HCT116 (cell line): ENCODE measurements around the gene SMIM44. TPM values are rescaled to one million over a fixed set of nuclear protein-coding genes. Genes with fewer than 3 reads are reported as not detected.

ENCODE experiments used
- ATAC-seq: fragments of 200-7000 bp; cut with Tn5 transposase; 2 replicates; pipeline ENCODE4 v1.9.1; 2020; ENCODE audit warnings: mild to moderate bottlenecking, moderate library complexity
- BruUV-seq: library from RNA; stranded (reverse); fragments of 400-500 nt; replicated peaks from 2 replicates; lab custom pipeline; 2021; lab: Mats Ljungman, UMichigan
- CTCF ChIA-PET: fragments of 300-600 bp; sonication (Branson Sonifier 250); formaldehyde crosslinking; loops from one replicate; lab custom pipeline; 2021; ENCODE audit warnings: antibody characterized with exemption; lab: Charles Lee
- POLR2A ChIA-PET: fragments of 300-600, 350-600 bp; sonication (Branson Sonifier 250); formaldehyde crosslinking; loops from one replicate; lab custom pipeline; 2021; ENCODE audit warnings: antibody characterized with exemption; lab: Charles Lee
- RAD21 ChIA-PET, 2 experiments: fragments of 300-600 bp; sonication (Branson Sonifier 250); formaldehyde crosslinking; loops; one replicate each; lab custom pipeline; 2023; ENCODE audit warnings: low total read pairs in 2 of 2; ENCODE audit not compliant: uncharacterized antibody in 2 of 2, unreplicated experiment in 2 of 2, low non-redundant PET in 1 of 2; lab: Charles Lee
- DNase-seq: peaks from one replicate; pipeline ENCODE4 v3.0.0-alpha.2; 2010; ENCODE audit warnings: low read depth, low spot score
- H2AFZ ChIP-seq: fragments of 200-600 bp; shearing (Covaris generic), sonication (generic); 2 replicates; pipeline ENCODE4 v1.6.1; 2017; ENCODE audit warnings: low read depth, mixed run types, mixed read lengths, antibody characterized with exemption, low read length; ENCODE audit not compliant: poor library complexity, severe bottlenecking
- H3K27ac ChIP-seq: 2 replicates; pipeline ENCODE4 v1.5.1; 2012; ENCODE audit warnings: low read depth, low read length
- H3K27me3 ChIP-seq: fragments of 200-600 bp; sonication (generic); 2 replicates; pipeline ENCODE4 v1.6.1; 2016; ENCODE audit warnings: mixed run types, low read length, mixed read lengths; ENCODE audit not compliant: insufficient read depth
- H3K36me3 ChIP-seq, 2 experiments: fragments of 200-500 bp in 1 of 2; fragments of 200-600 bp in 1 of 2; sonication (Bioruptor generic) in 1 of 2; sonication (generic) in 1 of 2; 2 replicates each; pipeline versions ENCODE4 v1.5.1 to v1.6.1; 2014 to 2016; ENCODE audit warnings: low read length in 2 of 2, inconsistent platforms in 1 of 2, mixed read lengths in 1 of 2, mixed run types in 1 of 2; ENCODE audit not compliant: insufficient read depth in 2 of 2, control insufficient read depth in 1 of 2
- H3K4me1 ChIP-seq, 2 experiments: fragments of 200-600 bp in 1 of 2; sonication (generic) in 1 of 2; 2 replicates each; pipeline versions ENCODE4 v1.5.1 to v1.6.1; 2012 to 2017; ENCODE audit warnings: low read length in 2 of 2, inconsistent platforms in 1 of 2, mild to moderate bottlenecking in 1 of 2, mixed read lengths in 1 of 2, mixed run types in 1 of 2, moderate library complexity in 1 of 2; ENCODE audit not compliant: insufficient read depth in 2 of 2, control insufficient read depth in 1 of 2
- H3K4me2 ChIP-seq: fragments of 200-600 bp; sonication (generic); 2 replicates; pipeline ENCODE4 v1.6.1; 2017; ENCODE audit warnings: mixed run types, low read length, mixed read lengths
- H3K4me3 ChIP-seq, 2 experiments: fragments of 200-600 bp in 1 of 2; sonication (generic) in 1 of 2; replicated peaks in 1 of 2; 2 replicates each; pipeline ENCODE4 v1.5.1; 2011 to 2016; ENCODE audit warnings: low read length in 2 of 2, control low read depth in 1 of 2, low read depth in 1 of 2, mild to moderate bottlenecking in 1 of 2, mixed read lengths in 1 of 2, mixed run types in 1 of 2
- H3K79me2 ChIP-seq: fragments of 200-600 bp; sonication (generic); 2 replicates; pipeline ENCODE4 v1.6.1; 2017; ENCODE audit warnings: mild to moderate bottlenecking, mixed run types, low read length, moderate library complexity, mixed read lengths; ENCODE audit not compliant: insufficient read depth
- H3K9ac ChIP-seq: fragments of 200-600 bp; sonication (generic); 2 replicates; pipeline ENCODE4 v1.6.1; 2016; ENCODE audit warnings: low read length, mixed read lengths
- H3K9me2 ChIP-seq: fragments of 200-600 bp; sonication (generic), shearing (Covaris generic); 2 replicates; pipeline ENCODE4 v1.6.1; 2017; ENCODE audit warnings: mixed run types, mild to moderate bottlenecking, moderate library complexity; ENCODE audit not compliant: insufficient read depth
- H3K9me3 ChIP-seq, 2 experiments: fragments of 200-500 bp in 1 of 2; fragments of 200-600 bp in 1 of 2; sonication (Bioruptor generic) in 1 of 2; sonication (generic) in 1 of 2; 2 replicates each; pipeline ENCODE4 v1.6.1; 2014 to 2017; ENCODE audit warnings: low read length in 2 of 2, mixed read lengths in 2 of 2, inconsistent platforms in 1 of 2, low read depth in 1 of 2, mild to moderate bottlenecking in 1 of 2, mixed run types in 1 of 2, moderate library complexity in 1 of 2; ENCODE audit not compliant: control insufficient read depth in 1 of 2, insufficient read depth in 1 of 2
- H4K20me1 ChIP-seq: fragments of 200-600 bp; sonication (generic), shearing (Covaris generic); 2 replicates; pipeline ENCODE4 v1.6.1; 2017; ENCODE audit warnings: mixed run types, mild to moderate bottlenecking, moderate library complexity; ENCODE audit not compliant: insufficient read depth
- ATF3 ChIP-seq: IDR thresholded peaks from 2 replicates; pipeline ENCODE4 v1.6.1; 2012
- EGR1 ChIP-seq: IDR thresholded peaks from 2 replicates; pipeline ENCODE4 v1.6.1; 2012; ENCODE audit warnings: low read depth
- EZH2 ChIP-seq: fragments of 200-600 bp; sonication (generic); IDR thresholded peaks from 2 replicates; pipeline ENCODE4 v1.6.1; 2017; ENCODE audit warnings: antibody characterized with exemption, mixed run types
- EZH2phosphoT487 ChIP-seq: fragments of 200-600 bp; IDR thresholded peaks from 2 replicates; pipeline ENCODE4 v1.6.1; 2018; ENCODE audit warnings: antibody characterized with exemption, borderline replicate concordance
- FOSL1 ChIP-seq: IDR thresholded peaks from 2 replicates; pipeline ENCODE4 v1.6.1; 2012; ENCODE audit warnings: low read depth
- POLR2A ChIP-seq: IDR thresholded peaks from 2 replicates; pipeline ENCODE4 v1.7.0; 2011; ENCODE audit warnings: borderline replicate concordance; ENCODE audit not compliant: insufficient read depth, insufficient read length; ENCODE audit errors: extremely low read depth
- POLR2AphosphoS5 ChIP-seq: IDR thresholded peaks from 2 replicates; pipeline ENCODE4 v1.6.1; 2011; ENCODE audit warnings: mild to moderate bottlenecking, low read depth, low read length, moderate library complexity
- RAD21 ChIP-seq: IDR thresholded peaks from 2 replicates; pipeline ENCODE4 v1.6.1; 2012; ENCODE audit warnings: low read depth, mild to moderate bottlenecking
- SIN3A ChIP-seq: IDR thresholded peaks from 2 replicates; pipeline ENCODE4 v1.6.1; 2012; ENCODE audit warnings: low read depth
- SP1 ChIP-seq: IDR thresholded peaks from 2 replicates; pipeline ENCODE4 v1.6.1; 2012; ENCODE audit warnings: low read depth
- SRF ChIP-seq: IDR thresholded peaks from 2 replicates; pipeline ENCODE4 v1.6.1; 2012; ENCODE audit warnings: low read depth
- TCF7L2 ChIP-seq: IDR thresholded peaks from 2 replicates; pipeline ENCODE4 v1.7.0; 2011; ENCODE audit warnings: borderline replicate concordance, inconsistent platforms; ENCODE audit not compliant: insufficient read depth, insufficient read length; ENCODE audit errors: extremely low read depth
- YY1 ChIP-seq: IDR thresholded peaks from 2 replicates; pipeline ENCODE4 v1.6.1; 2011; ENCODE audit warnings: low read length, low read depth, moderate library complexity, mild to moderate bottlenecking; ENCODE audit not compliant: insufficient replicate concordance; ENCODE audit errors: extremely low read depth
- ZBTB33 ChIP-seq: IDR thresholded peaks from 2 replicates; pipeline ENCODE4 v1.6.1; 2011; ENCODE audit warnings: mild to moderate bottlenecking, low read length, moderate library complexity; ENCODE audit not compliant: insufficient replicate concordance; ENCODE audit errors: extremely low read depth
- ZFX ChIP-seq: fragments of 450-650 bp; IDR thresholded peaks from 2 replicates; pipeline ENCODE4 v1.6.1; 2017
- ZNF274 ChIP-seq: fragments of 200-500 bp; sonication (Bioruptor generic); IDR thresholded peaks from 2 replicates; pipeline ENCODE4 v1.6.1; 2014; ENCODE audit warnings: mild to moderate bottlenecking, low read depth, low read length, inconsistent platforms
- intact Hi-C: fragments of 100-400 bp; cut with micrococcal nuclease; formaldehyde crosslinking; loops from 2 replicates; pipeline ENCODE4 v1.10.0; 2022
- total RNA-seq: library from RNA; stranded (reverse); gene quantifications from one replicate; pipeline ENCODE4 v1.2.1, GENCODE V29; 2021; ENCODE audit not compliant: unreplicated experiment
- TF ChIP-seq, protein P1 (sequence below): IDR thresholded peaks from 2 replicates; pipeline ENCODE4 v1.6.1; 2012
- TF ChIP-seq, protein P2 (sequence below): IDR thresholded peaks from 2 replicates; pipeline ENCODE4 v1.6.1; 2012; ENCODE audit warnings: low read depth
- TF ChIP-seq, protein P3 (sequence below), 3 experiments: fragments of 200-600 bp in 1 of 3; sonication (generic) in 1 of 3; IDR thresholded peaks in 2 of 3; conservative IDR thresholded peaks in 1 of 3; 2 replicates each; pipeline ENCODE4 v1.5.1; 2012 to 2017; ENCODE audit warnings: low read depth in 2 of 3, low read length in 2 of 3, antibody characterized with exemption in 1 of 3, borderline replicate concordance in 1 of 3, control low read depth in 1 of 3, mild to moderate bottlenecking in 1 of 3, mixed read lengths in 1 of 3, mixed run types in 1 of 3, moderate library complexity in 1 of 3; ENCODE audit not compliant: insufficient read depth in 1 of 3

The SMIM44 gene
- total RNA-seq, 1 experiment from 2014 or later, result not detected

- H3K4me1 ChIP-seq, result peaks cover 3 to 13% of the 10 kb centered on the region in 2 experiments; a peak in 2 of 4 replicates
- no peak overlapping the region for H3K4me2 ChIP-seq
- no peaks in the 10 kb centered on the region for H3K27me3 ChIP-seq
- RAD21 ChIA-PET, result no interaction called here
- TF ChIP-seq POLR2AphosphoS5 (no peak), YY1 (no peak), SP1 (no peak), ATF3 (no peak), ZFX (no peak), EZH2 (no peak), FOSL1 (no peak), EGR1 (no peak), RAD21 (no peak), ZNF274 (no peak), SIN3A (no peak), EZH2phosphoT487 (no peak), POLR2A (no peak), SRF (no peak), TCF7L2 (no peak), ZBTB33 (no peak)
- TF ChIP-seq, protein P1, sequence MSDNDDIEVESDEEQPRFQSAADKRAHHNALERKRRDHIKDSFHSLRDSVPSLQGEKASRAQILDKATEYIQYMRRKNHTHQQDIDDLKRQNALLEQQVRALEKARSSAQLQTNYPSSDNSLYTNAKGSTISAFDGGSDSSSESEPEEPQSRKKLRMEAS, result no peak
- TF ChIP-seq, protein P2, sequence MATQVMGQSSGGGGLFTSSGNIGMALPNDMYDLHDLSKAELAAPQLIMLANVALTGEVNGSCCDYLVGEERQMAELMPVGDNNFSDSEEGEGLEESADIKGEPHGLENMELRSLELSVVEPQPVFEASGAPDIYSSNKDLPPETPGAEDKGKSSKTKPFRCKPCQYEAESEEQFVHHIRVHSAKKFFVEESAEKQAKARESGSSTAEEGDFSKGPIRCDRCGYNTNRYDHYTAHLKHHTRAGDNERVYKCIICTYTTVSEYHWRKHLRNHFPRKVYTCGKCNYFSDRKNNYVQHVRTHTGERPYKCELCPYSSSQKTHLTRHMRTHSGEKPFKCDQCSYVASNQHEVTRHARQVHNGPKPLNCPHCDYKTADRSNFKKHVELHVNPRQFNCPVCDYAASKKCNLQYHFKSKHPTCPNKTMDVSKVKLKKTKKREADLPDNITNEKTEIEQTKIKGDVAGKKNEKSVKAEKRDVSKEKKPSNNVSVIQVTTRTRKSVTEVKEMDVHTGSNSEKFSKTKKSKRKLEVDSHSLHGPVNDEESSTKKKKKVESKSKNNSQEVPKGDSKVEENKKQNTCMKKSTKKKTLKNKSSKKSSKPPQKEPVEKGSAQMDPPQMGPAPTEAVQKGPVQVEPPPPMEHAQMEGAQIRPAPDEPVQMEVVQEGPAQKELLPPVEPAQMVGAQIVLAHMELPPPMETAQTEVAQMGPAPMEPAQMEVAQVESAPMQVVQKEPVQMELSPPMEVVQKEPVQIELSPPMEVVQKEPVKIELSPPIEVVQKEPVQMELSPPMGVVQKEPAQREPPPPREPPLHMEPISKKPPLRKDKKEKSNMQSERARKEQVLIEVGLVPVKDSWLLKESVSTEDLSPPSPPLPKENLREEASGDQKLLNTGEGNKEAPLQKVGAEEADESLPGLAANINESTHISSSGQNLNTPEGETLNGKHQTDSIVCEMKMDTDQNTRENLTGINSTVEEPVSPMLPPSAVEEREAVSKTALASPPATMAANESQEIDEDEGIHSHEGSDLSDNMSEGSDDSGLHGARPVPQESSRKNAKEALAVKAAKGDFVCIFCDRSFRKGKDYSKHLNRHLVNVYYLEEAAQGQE, result no peak
- TF ChIP-seq, protein P3, sequence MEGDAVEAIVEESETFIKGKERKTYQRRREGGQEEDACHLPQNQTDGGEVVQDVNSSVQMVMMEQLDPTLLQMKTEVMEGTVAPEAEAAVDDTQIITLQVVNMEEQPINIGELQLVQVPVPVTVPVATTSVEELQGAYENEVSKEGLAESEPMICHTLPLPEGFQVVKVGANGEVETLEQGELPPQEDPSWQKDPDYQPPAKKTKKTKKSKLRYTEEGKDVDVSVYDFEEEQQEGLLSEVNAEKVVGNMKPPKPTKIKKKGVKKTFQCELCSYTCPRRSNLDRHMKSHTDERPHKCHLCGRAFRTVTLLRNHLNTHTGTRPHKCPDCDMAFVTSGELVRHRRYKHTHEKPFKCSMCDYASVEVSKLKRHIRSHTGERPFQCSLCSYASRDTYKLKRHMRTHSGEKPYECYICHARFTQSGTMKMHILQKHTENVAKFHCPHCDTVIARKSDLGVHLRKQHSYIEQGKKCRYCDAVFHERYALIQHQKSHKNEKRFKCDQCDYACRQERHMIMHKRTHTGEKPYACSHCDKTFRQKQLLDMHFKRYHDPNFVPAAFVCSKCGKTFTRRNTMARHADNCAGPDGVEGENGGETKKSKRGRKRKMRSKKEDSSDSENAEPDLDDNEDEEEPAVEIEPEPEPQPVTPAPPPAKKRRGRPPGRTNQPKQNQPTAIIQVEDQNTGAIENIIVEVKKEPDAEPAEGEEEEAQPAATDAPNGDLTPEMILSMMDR (IDR thresholded peaks at IDR 0.05 in 2 of 3, conservative IDR thresholded peaks at IDR 0.05 in 1 of 3; ENCODE audit: borderline replicate concordance in 1 of 3, insufficient read depth in 1 of 3, low read depth in 2 of 3, low read length in 2 of 3), result no peak
- intact Hi-C loops, result no loop called here
- BruUV-seq, result no TSS peak
- POLR2A ChIA-PET, result no interaction called here
- H4K20me1 ChIP-seq, result no peaks in the 10 kb centered on the region
- no peak overlapping the region for H3K27ac ChIP-seq
- H3K9me2 ChIP-seq, result no peaks in the 10 kb centered on the region
- no peak for ATAC-seq
- H3K36me3 ChIP-seq, result peaks cover 5 to 8% of the 10 kb centered on the region in 2 experiments; a peak in 2 of 4 replicates
- CTCF ChIA-PET, result no interaction called here
- no peak overlapping the region for H3K9ac ChIP-seq
- H3K79me2 ChIP-seq, result peaks cover 90% of the 10 kb centered on the region
- H3K9me3 ChIP-seq, result no peaks in the 10 kb centered on the region
- no peak overlapping the region for H3K4me3 ChIP-seq
- DNase-seq, result no peak
- H2AFZ ChIP-seq, result no peak overlapping the region
Measured at GRCh38 chr19:3517638-3518037, 34.4 kb upstream of the SMIM44 start.
